Upper lobe of right lung (tissue), 1 donor: ENCODE data around the gene SLK. TPM values are rescaled to one million over a fixed set of nuclear protein-coding genes. Genes with fewer than 3 reads are reported as not detected.
A peak's percentile ranks its signal among the peaks of the same experiment; 100 is the strongest.

Experiments
- ATAC-seq: fragments of 200-7000 bp; cut with Tn5 transposase; one replicate; pipeline ENCODE4 v1.9.1; 2020; ENCODE audit warnings: mild to moderate bottlenecking, moderate library complexity
- DNase-seq: peaks from one replicate; pipeline ENCODE4 v3.0.0-alpha.2; 2020
- H3K27ac ChIP-seq: fragments of 200-600 bp; one replicate; pipeline ENCODE4 v1.8.0; 2022
- H3K27me3 ChIP-seq: fragments of 200-600 bp; one replicate; pipeline ENCODE4 v1.8.0; 2022; ENCODE audit warnings: mild to moderate bottlenecking
- H3K36me3 ChIP-seq: fragments of 200-600 bp; one replicate; pipeline ENCODE4 v1.8.0; 2022
- H3K4me1 ChIP-seq: fragments of 200-600 bp; one replicate; pipeline ENCODE4 v1.8.0; 2022
- H3K4me3 ChIP-seq: fragments of 200-600 bp; one replicate; pipeline ENCODE4 v1.8.0; 2022; ENCODE audit warnings: mild to moderate bottlenecking
- H3K9me3 ChIP-seq: fragments of 200-600 bp; one replicate; pipeline ENCODE4 v1.8.0; 2022
- intact Hi-C: fragments of 100-400 bp; cut with DNase I; formaldehyde crosslinking; loops from one replicate; pipeline ENCODE4 v1.11.0; 2022
- total RNA-seq: library from RNA; stranded (reverse); fragmentation: NEBNext Ultra II Directional; extraction: Animal tissue kit (Norgen Biotek cat#: 25700); gene quantifications from one replicate; pipeline ENCODE4 v1.2.1, GENCODE V29; 2021
- TF ChIP-seq, protein P1 (sequence below): fragments of 200-600 bp; IDR thresholded peaks from one replicate; pipeline ENCODE4 v1.8.0; 2022; ENCODE audit warnings: antibody characterized with exemption
- donor health status: DM: no; HTN: yes; CAD: no; lungs with severe emphysema.

SLK gene
- total RNA-seq, 1 donor from 2014 or later: 46.7 TPM

- ATAC-seq: peak; percentile 28
- H3K27ac ChIP-seq: no peak overlapping the region
Measured at GRCh38 chr10:103983367-103983911, 16.5 kb downstream of the SLK start.

DNA sequence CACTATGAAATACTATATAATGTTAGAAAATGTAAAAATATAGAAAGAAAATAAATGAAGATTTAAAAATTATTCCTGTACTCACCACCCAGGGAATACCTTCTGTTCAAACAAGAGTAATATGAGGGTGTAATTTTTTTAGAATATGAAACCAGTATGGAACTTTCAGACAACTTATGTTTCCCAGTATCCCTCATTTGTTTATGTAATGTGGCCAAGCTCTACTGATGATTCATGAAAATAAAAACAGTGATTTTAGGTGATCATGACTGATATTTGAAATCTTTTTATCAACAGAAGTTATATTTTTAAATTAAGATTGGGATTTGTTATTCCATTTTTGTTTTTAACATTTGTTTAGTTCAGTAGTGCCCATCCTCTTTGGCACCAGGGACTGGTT, 18.8 kb downstream of the SLK start:
- Histone ChIP-seq H3K27me3 (no peaks in the 10 kb centered on the region), H3K36me3 (no peaks in the 10 kb centered on the region), H3K27ac (no peak overlapping the region), H3K4me1 (peaks cover 8% of the 10 kb centered on the region), H3K4me3 (no peak overlapping the region), H3K9me3 (no peaks in the 10 kb centered on the region)
- DNase-seq: no peak
- intact Hi-C loops: no loop called here
- TF ChIP-seq, protein P1, sequence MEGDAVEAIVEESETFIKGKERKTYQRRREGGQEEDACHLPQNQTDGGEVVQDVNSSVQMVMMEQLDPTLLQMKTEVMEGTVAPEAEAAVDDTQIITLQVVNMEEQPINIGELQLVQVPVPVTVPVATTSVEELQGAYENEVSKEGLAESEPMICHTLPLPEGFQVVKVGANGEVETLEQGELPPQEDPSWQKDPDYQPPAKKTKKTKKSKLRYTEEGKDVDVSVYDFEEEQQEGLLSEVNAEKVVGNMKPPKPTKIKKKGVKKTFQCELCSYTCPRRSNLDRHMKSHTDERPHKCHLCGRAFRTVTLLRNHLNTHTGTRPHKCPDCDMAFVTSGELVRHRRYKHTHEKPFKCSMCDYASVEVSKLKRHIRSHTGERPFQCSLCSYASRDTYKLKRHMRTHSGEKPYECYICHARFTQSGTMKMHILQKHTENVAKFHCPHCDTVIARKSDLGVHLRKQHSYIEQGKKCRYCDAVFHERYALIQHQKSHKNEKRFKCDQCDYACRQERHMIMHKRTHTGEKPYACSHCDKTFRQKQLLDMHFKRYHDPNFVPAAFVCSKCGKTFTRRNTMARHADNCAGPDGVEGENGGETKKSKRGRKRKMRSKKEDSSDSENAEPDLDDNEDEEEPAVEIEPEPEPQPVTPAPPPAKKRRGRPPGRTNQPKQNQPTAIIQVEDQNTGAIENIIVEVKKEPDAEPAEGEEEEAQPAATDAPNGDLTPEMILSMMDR: no peak
- ATAC-seq: no peak

More at GRCh38 chr10:103983367-103983911, 16.5 kb downstream of the SLK start:
- H3K27me3 ChIP-seq: no peaks in the 10 kb centered on the region
- DNase-seq: no peak
- no peaks in the 10 kb centered on the region for H3K9me3 ChIP-seq
- no peak overlapping the region for H3K4me3 ChIP-seq
- intact Hi-C loops: no loop called here
- H3K4me1 ChIP-seq: peaks cover 8% of the 10 kb centered on the region
- TF ChIP-seq, protein P1: no peak
- H3K36me3 ChIP-seq: no peaks in the 10 kb centered on the region

DNA sequence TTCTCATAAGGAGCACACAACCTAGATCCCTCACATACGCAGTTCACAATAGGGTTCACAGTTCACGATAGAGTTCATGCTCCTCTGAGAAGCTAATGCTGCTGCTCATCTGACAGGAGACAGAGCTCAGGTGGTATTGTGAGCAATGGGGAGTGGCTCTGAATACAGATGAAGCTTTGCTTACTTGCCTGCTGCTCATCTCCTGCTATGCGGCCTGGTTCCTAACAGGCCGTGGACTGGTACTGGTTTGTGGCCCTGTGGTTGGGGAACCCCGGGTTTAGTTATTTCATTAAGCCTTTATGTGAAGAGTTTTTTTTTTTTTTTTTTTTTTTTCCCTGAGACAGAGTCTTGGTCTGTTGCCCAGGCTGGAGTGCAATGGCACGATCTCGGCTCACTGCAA, 19.4 kb downstream of the SLK start:
- H3K27me3 ChIP-seq: no peaks in the 10 kb centered on the region
- no peak overlapping the region for H3K4me3 ChIP-seq
- intact Hi-C loops: no loop called here
- no peaks in the 10 kb centered on the region for H3K9me3 ChIP-seq
- H3K36me3 ChIP-seq: peaks cover 1% of the 10 kb centered on the region
- ATAC-seq (no peak), DNase-seq (no peak)
- H3K4me1 ChIP-seq: peaks cover 8% of the 10 kb centered on the region
- TF ChIP-seq, protein P1: no peak
- no peak overlapping the region for H3K27ac ChIP-seq

GRCh38 chr10:103990121-103990520, 23.2 kb downstream of the SLK start:
- ATAC-seq: no peak

GRCh38 chr10:103990531-103990930, 23.6 kb downstream of the SLK start:
- Histone ChIP-seq H3K36me3 (peaks cover 29% of the 10 kb centered on the region), H3K27ac (no peak overlapping the region), H3K9me3 (no peaks in the 10 kb centered on the region), H3K4me1 (peaks cover 5% of the 10 kb centered on the region), H3K4me3 (no peak overlapping the region), H3K27me3 (no peaks in the 10 kb centered on the region)
- intact Hi-C loops: no loop called here
- TF ChIP-seq, protein P1: no peak
- ATAC-seq (no peak), DNase-seq (no peak)

More at GRCh38 chr10:103990121-103990520, 23.2 kb downstream of the SLK start:
- no peak for DNase-seq
- TF ChIP-seq, protein P1: no peak
- Histone ChIP-seq H3K4me1 (peaks cover 5% of the 10 kb centered on the region), H3K36me3 (peaks cover 29% of the 10 kb centered on the region), H3K4me3 (no peak overlapping the region), H3K27ac (no peak overlapping the region), H3K9me3 (no peaks in the 10 kb centered on the region), H3K27me3 (no peaks in the 10 kb centered on the region)
- intact Hi-C loops: no loop called here
